Dedifferentiated amniotic fluid mesenchymal stem cell (primary cell): ENCODE measurements around the gene RERG.
"Not testable (repeated sequence)": the region's sequence is repeated elsewhere in the genome, so short reads cannot be mapped to it uniquely, and the experiment has no call there.

Source experiments
- DNase-seq: peaks from one replicate; pipeline ENCODE4 v3.0.0-alpha.2; 2016; ENCODE audit errors: extremely low spot score

The RERG gene

GRCh38 chr12:15143467-15143866 is 77.8 kb downstream of the RERG start:
- no peak for DNase-seq

- no peak for DNase-seq
Measured at GRCh38 chr12:15142711-15143110, 78.5 kb downstream of the RERG start.

GRCh38 chr12:15131431-15131830 is 89.8 kb downstream of the RERG start:
- DNase-seq: no peak

GRCh38 chr12:15130541-15130940 is 90.7 kb downstream of the RERG start:
- DNase-seq: no peak

- DNase-seq: no peak
Measured at GRCh38 chr12:15123401-15123800, 97.8 kb downstream of the RERG start.

- no peak for DNase-seq
Measured at GRCh38 chr12:15122344-15122743, 98.9 kb downstream of the RERG start.

GRCh38 chr12:15118955-15119354 is 102.3 kb downstream of the RERG start:
- DNase-seq: no peak

GRCh38 chr12:15116983-15117382 is 104.2 kb downstream of the RERG start:
- no peak for DNase-seq

- no peak for DNase-seq
Measured at GRCh38 chr12:15116086-15116485, 105.1 kb downstream of the RERG start.

GRCh38 chr12:15115434-15115833 is 105.8 kb downstream of the RERG start:
- DNase-seq: no peak

GRCh38 chr12:15114501-15114900 is 106.7 kb downstream of the RERG start:
- no peak for DNase-seq

- DNase-seq: no peak
Measured at GRCh38 chr12:15092826-15093225, 128.4 kb downstream of the RERG start.

- DNase-seq: no peak
Measured at GRCh38 chr12:15090441-15090840, 130.8 kb downstream of the RERG start.

GRCh38 chr12:15088105-15088504 is 133.1 kb downstream of the RERG start:
- no peak for DNase-seq

GRCh38 chr12:15077751-15078150 is 143.5 kb downstream of the RERG start:
- DNase-seq: not testable (repeated sequence)

- no peak for DNase-seq
Measured at GRCh38 chr12:15074351-15074750, 146.9 kb downstream of the RERG start.

GRCh38 chr12:15059123-15059522 is 162.1 kb downstream of the RERG start:
- no peak for DNase-seq
